NCI-H446 treated with DMSO at 0.1 percent for 48 hours (cell line): ENCODE results near the gene AMBP.
A peak's percentile ranks its signal among the peaks of the same experiment; 100 is the strongest.
"Not testable (repeated sequence)": the region's sequence is repeated elsewhere in the genome, so short reads cannot be mapped to it uniquely, and the experiment has no call there.

Experiments used
- DNase-seq: peaks from one replicate; lab custom pipeline; 2025; lab: John Stamatoyannopoulos, UW

AMBP gene

DNA sequence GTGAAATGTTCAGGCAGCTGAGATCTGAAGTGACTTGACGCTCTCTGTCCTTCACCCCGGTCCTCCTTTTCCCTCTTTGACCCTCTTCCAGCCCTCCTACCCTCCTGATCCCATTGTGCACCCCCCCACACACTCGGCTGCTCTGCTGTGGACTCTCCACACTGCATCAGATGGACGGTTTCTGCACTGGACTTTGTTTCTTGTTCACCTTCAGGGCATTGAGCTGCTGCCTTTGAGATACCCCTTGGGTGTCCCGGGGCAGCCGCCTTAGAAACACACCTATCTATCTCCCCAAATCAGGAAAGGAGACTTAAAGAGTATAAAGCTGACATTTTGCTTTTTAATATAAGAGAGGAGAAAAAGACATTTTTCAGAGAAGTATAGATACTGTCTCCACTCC is 27.5 kb downstream of the AMBP start:
- DNase-seq = no peak

- no peak for DNase-seq
Observed at GRCh38 chr9:114050226-114050568, 27.9 kb downstream of the AMBP start.

DNA sequence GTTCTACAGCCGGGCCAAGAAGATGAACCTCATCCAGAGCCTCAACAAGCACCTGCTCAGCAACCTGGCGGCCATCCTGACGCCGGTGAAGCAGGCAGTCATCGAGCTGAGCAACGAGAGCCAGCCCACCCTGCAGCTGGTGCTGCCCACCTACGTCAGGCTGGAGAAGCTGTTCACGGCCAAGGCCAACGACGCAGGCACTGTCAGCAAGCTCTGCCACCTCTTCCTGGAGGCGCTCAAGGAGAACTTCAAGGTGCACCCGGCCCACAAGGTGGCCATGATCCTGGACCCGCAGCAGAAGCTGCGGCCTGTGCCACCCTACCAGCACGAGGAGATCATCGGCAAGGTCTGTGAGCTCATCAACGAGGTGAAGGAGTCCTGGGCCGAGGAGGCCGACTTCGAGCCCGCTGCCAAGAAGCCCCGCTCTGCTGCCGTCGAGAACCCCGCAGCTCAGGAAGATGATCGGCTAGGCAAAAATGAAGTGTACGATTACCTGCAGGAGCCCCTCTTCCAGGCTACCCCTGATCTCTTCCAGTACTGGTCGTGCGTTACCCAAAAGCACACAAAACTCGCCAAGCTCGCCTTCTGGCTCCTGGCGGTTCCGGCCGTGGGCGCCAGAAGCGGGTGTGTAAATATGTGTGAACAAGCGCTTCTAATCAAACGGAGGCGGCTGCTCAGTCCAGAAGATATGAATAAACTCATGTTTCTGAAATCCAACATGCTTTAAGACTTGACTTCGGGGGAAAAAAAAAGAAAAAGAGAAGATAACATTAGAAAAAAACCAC is 28.5 kb downstream of the AMBP start:
- no peak for DNase-seq

DNA sequence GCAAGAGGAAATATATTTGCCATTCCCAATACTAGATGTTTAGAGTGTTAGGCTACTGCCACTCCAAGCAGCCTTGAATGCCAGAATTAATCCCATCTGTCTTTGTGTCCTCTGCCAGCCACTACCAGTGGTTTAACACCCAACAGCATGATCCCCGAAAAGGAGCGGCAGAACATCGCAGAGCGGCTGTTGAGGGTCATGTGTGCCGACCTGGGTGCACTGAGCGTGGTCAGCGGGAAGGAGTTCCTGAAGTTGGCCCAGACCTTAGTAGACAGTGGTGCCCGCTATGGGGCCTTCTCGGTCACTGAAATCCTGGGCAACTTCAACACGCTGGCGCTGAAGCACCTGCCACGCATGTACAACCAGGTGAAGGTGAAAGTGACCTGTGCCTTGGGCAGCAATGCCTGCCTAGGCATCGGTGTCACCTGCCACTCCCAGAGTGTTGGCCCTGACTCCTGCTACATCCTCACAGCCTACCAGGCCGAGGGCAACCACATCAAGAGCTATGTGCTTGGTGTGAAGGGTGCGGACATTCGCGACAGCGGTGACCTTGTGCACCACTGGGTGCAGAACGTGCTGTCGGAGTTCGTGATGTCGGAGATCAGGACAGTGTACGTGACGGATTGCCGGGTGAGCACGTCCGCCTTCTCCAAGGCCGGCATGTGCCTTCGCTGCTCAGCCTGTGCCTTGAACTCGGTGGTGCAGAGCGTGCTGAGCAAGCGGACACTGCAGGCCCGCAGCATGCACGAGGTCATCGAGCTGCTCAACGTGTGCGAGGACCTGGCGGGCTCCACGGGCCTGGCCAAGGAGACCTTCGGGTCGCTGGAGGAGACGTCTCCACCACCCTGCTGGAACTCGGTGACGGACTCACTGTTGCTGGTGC is 29.3 kb downstream of the AMBP start:
- DNase-seq = no peak

DNA sequence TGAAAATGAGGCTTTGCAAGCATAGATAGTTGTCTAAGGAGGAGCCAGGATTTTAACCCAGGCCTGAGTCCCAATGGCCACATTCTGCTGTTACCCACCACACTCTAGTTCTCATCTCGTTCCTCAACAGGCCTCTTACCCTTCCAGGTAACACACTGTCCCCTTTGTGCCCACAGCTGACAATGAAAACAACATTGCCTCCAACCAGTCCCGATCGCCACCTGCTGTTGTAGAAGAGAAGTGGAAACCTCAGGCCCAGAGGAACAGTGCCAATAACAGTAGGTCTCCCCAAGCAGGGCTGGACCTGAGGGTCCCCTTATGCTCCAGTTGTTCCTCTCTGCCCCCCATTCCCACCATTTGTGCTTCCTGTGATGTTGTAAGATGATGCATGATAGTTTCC is 30.4 kb downstream of the AMBP start:
- DNase-seq = no peak

DNA sequence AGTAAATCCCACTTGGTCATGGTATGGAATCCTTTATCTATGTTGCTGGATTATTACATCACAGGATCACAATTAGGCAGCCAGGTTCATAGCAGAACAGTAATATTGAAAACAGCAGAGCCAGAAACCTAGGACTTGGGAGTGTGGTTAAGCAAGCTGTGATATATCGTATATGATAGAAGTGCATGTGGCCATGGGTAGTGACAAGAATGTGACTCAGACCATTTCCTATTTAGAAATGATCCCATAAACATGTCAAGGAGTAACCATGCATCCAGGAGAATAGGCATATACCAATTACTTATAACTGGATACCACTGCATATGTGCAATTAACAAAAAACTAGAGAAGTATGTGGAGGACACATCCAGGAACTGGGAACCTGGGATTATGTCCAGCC is 31.2 kb downstream of the AMBP start:
- no peak for DNase-seq

- no peak for DNase-seq
Observed at GRCh38 chr9:114046237-114046755, 31.8 kb downstream of the AMBP start.

DNA sequence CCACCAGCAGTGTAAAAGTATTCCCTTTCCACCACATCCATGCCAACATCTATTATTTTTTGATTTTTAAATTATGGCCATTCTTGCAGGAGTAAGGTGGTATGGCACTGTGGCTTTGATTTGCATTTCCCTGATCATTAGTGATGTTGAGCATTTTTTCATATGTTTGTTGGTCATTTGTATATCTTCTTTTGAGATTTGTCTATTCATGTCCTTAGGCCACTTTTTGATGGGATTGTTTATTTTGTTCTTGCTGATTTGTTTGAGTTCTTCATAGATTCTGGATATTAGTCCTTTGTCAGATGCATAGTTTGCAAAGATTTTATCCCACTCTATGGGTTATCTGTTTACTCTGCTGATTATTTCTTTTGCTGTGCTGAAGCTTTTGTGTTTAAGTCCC is 34.4 kb downstream of the AMBP start:
- DNase-seq = not testable (repeated sequence)

- DNase-seq = no peak
Observed at GRCh38 chr9:114039484-114039883, 38.6 kb downstream of the AMBP start.

DNA sequence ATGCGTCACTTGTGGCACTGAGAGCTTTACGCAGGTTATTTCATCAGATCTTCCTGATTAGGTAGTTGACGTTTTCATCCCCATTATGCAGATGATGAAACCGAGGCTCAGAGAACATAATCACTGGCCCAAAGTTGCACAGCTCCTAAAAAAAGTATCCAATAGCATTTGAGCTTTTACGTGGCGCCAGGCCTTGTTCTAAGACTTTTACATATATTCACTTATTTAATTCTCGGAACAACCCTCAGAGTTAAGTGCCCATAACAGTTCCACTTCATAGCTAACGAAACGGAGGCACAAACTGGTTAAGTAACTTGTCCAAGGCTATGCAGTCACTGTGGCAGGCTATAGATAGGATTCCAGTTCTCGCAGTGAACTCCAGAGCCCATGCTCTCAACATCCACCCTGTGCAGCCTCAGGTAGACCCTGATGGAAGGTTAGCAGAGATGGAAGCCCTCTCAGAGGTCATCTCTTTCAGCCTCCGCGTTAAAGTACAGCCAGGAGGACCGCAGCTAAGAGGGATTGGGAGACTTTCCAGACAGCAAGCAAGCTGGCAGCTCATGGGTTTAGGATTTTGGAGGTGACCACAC is 39.3 kb downstream of the AMBP start:
- no peak for DNase-seq

- DNase-seq = no peak
Observed at GRCh38 chr9:114037961-114038723, 40.0 kb downstream of the AMBP start.

GRCh38 chr9:114037249-114037648 is 40.9 kb downstream of the AMBP start:
- no peak for DNase-seq

GRCh38 chr9:114035845-114036801 is 42.0 kb downstream of the AMBP start:
- no peak for DNase-seq

DNA sequence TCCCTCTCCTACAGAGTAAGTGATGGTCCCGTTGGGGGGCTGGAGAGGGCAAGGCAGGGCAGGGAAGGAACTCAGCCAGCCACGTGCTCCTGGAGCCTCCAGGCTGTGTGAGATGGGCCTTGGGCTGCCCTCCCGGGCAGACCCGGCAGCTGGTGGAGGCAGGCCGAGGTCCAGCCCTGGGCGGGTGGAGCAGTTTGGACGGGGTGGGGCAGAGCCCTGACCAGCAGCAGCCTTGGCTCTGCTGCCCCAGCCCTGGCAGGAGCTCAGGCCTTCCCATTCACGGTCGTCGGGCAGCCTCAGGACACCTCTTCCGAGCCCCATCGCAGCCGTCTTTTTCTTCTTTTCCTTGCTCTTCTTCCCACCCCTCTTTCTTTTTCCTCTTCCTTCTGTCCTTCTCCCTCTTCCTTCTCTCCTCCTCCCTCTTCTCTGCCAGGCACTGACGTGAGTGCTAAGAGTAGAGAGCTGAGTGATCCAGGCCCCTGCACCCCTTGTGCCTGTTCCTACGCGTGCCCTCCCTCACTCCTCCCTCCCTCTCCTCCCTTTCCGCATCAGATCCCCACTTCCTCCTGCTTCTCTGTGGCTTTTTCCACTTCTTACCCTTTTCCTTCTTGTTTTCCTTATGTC is 42.8 kb downstream of the AMBP start:
- DNase-seq = no peak

DNA sequence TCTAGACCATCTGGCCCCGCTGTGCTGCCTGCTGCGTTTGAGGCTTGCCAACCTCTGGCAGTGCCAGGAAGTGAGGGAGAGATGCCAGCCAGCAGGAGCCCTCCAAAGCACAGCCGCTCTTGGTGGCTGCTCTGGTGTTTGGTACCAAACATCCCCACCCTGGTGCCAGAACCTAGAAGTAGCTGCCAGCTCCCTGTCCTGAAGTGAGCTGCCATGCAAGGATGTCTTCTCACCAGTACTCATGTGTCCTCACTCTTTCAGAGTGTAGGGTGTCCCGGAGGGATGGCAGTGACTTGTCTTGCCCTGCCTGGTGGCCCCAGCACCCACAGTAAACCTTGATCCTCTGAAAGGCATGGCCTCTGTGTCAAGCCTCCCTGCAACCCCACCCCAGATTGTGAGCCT is 43.4 kb downstream of the AMBP start:
- peak; percentile 75 for DNase-seq

GRCh38 chr9:114034196-114034595 is 43.9 kb downstream of the AMBP start:
- no peak for DNase-seq

DNA sequence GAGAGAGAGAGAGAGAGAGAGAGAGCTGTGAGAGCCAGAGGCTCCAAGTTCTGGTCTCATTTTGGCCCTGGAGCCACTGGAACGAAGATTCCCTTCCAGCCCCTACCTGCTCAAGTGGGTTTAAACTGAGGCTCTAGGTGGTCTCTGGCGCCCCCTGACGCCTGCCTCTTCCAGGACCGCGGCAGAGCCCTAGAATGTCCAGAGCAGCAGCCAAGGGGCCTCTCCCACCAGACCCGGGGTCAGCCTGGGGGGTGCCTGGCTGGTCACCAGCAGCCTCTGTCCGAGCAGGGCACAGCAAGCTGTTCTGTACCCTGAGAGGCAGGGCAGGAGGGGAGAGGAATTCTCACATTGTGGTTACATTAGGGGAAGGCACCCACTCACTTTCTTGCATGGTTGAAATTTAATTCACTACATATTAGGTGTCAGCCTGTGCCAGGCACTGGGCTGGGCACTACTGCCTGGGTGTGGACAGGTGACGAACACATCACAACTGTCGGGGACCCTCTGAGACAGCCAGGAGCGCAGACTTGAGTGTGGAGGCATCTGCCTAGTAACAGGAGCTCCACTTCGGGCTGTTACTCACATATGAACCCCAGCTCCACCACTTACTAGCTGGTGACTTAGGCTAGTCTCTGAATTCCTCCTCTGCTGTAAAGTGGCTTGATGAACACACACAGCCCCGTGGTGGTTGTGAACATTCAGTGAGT is 44.5 kb downstream of the AMBP start:
- DNase-seq = no peak

DNA sequence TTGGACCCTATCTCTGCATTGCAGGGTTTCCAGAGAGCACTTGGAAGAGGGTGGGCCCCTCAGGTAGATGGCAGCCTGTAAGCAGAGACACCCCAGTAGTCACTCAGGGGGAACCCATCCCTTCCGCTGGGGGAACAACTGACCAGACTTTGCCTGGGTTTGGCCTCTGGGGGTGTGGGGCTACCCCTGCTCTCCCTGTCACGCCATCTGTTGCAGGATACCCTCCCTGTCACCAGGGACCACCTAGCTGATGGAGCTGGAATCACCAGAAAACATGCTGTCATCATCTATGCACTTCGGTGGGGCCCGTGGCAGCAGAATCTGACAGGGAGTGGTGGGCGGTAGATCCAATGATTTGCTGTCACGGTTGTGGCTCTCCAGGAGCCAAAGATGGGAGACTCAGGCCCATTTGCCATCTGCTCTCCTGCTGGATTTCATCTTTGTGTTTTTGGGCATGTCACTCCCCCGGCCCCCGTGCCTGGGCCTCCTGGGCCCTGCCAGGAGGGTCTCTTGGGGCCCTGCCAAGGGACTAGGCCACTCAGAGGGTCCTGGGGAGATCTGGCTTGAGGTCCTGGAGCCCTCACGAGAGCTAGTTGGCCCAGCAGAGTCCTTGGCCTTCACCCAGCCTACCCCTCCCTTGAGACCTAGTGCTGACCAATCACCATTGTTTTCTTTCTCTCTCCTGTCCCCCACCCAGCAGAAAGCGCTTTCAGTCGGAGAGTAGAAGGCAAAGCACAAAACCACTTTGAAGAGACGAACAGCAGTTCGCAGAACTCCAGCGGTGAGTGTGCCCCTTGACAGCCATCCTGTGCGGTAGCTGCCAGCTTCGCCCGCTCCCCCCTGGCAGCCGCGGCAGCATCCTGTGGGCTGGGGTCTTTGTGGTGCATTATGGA is 45.9 kb downstream of the AMBP start:
- no peak for DNase-seq
